ENCODE measurements around the gene MOSMO. TPM values are rescaled to one million over a fixed set of nuclear protein-coding genes. Genes with fewer than 3 reads are reported as not detected.

MOSMO gene
- total and polyA plus RNA-seq, 9 of the 15 experiments (the other 6 are each of a cell fraction or from before 2014, with no cell fraction given): 1.9 to 13.3 (median 7.7) TPM

- TF ChIP-seq CHD7 (IDR thresholded peaks at IDR 0.05; ENCODE audit: low read depth, low read length): no peak
- TF ChIP-seq GABPB1 (CRISPR knock-in tag; IDR thresholded peaks at IDR 0.05): no peak
- TF ChIP-seq MXI1 (IDR thresholded peaks at IDR 0.05; ENCODE audit: low read depth, low read length): no peak
- TF ChIP-seq STAT5A (IDR thresholded peaks at IDR 0.05; ENCODE audit: borderline replicate concordance, low read length): no peak
- TF ChIP-seq POLR2G (IDR thresholded peaks at IDR 0.05; ENCODE audit: low read depth, low read length): no peak
- TF ChIP-seq ZBTB43 (CRISPR knock-in tag; IDR thresholded peaks at IDR 0.05): no peak
Observed at GRCh38 chr16:21963887-21964286, 44.0 kb upstream of the MOSMO start (continued).
